GM12873 (cell line): ENCODE results near the gene CIAO2A.

ENCODE experiments used
- TF ChIP-seq, protein P1 (sequence below): IDR thresholded peaks from 2 replicates; pipeline ENCODE4 v1.5.1; 2012; ENCODE audit warnings: low read depth, mild to moderate bottlenecking, moderate library complexity, low read length, control low read depth; ENCODE audit not compliant: insufficient read depth; ENCODE audit errors: missing control alignments

Gene CIAO2A

DNA sequence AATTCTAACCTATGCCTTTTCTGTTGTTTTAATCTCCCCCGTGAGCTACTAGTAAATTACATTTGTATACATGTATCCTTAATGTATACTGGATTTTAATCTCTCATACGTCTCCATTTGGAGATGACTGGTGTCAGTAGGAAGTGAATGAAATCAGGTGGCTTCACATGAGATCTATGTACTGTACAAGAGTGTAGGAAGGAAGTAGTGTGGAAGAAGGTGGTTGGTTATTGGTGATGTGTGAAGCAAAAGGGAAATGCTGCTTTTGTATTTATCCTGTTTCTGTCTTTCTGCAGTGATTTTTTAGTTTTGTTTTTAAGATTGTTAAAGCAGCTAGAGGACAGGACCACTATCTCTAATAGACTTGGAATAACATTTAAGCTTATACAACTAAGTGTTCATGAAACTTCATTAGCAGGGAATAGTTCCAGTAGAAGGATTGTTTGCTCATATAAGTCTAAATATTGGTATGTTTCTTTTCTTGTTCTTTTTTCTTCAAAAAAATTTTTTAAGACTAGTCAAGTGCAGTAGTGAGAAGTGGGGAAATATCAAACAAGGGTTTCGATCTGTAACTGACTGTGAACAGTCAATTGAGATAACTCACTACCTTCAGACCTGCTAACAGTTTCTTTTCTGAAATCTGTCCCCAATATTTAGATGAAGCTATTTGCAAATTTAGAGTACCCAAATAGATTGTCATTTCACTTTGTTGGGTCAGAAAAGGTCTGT, 17.5 kb upstream of the CIAO2A start:
- TF ChIP-seq, protein P1, sequence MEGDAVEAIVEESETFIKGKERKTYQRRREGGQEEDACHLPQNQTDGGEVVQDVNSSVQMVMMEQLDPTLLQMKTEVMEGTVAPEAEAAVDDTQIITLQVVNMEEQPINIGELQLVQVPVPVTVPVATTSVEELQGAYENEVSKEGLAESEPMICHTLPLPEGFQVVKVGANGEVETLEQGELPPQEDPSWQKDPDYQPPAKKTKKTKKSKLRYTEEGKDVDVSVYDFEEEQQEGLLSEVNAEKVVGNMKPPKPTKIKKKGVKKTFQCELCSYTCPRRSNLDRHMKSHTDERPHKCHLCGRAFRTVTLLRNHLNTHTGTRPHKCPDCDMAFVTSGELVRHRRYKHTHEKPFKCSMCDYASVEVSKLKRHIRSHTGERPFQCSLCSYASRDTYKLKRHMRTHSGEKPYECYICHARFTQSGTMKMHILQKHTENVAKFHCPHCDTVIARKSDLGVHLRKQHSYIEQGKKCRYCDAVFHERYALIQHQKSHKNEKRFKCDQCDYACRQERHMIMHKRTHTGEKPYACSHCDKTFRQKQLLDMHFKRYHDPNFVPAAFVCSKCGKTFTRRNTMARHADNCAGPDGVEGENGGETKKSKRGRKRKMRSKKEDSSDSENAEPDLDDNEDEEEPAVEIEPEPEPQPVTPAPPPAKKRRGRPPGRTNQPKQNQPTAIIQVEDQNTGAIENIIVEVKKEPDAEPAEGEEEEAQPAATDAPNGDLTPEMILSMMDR: no peak

DNA sequence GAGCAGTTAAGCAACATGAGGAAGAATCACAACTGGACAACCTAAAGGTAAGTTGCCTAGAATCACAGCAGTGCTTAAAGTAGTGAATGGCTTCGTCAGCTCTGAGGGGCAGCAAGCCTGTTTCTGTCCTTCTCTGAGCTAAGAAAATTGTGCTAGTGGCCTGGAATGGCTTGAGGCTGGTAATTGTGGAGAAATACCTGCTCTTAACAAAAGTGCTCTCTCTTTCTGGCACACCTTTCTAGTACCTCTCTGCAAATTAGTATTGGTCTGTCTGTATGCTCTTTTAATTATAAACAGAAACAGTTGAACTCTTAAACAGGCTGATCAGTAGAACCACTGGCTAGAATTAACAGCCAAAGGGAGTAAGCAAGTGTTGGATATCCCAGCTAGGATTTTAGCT, 13.7 kb upstream of the CIAO2A start:
- TF ChIP-seq, protein P1: no peak

DNA sequence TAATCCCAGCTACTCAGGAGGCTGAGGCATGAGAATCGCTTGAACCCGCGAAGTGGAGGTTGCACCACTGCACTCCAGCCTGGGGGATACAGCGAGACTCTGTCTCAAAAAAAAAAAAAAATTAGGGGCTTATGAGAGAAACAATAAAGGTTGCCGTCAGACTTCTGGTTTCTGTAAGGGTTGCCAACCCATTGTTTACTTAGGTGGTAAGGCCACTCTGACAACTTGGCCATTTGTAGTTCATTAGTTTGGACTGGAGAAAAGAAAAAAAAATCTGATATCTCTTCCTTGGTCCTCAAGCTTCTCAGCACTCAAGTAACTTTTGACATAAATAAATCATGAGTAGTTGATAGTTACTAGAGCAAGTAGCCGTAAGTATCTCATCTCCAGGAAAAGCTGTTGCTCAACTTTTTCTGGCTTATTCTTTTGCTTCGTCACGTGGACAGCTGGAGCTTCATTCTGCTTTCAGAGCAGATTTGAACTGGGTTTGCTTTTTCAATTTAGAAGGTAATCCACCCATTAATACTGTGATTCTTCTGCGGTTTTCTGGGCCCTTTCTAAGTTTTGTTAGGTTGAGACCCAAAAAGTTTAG, 11.6 kb upstream of the CIAO2A start:
- TF ChIP-seq, protein P1: no peak

DNA sequence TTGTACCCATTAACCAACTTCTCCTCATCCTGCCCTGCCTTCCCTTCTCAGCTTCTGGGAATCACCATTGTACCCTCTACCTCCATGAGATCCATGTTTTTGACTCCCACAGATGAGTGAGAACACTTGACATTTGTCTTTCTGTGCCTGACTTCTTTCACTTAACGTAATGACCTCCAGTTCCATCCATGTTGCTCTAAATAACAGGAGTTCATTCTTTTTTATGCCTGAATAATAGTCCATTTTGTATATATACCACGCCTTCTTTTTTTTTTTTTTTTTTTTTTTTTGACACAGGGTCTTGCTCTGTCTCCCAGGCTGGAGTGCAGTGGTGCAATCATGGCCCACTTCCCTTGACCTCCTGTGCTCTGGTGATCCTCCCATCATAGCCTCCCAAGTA, 8.9 kb upstream of the CIAO2A start:
- TF ChIP-seq, protein P1: no peak

DNA sequence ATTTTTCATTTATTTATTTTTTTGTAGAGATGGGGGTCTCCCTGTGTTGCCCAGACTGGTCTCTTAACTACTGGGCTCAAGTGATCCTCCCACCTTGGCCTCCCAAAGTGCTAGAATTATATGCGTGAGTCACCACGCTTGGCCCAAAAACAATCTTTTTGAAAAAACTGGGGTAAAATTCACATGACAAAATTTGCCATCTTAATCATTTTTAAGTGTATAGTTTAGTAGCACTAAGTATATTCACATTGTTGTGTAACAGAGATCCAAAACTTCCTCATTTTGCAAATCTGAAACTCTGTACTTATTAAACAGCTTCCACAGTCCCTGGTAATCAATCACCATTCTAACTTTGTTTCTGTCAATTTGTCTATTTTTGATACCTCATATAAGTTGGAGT, 7.3 kb upstream of the CIAO2A start:
- TF ChIP-seq, protein P1: no peak

DNA sequence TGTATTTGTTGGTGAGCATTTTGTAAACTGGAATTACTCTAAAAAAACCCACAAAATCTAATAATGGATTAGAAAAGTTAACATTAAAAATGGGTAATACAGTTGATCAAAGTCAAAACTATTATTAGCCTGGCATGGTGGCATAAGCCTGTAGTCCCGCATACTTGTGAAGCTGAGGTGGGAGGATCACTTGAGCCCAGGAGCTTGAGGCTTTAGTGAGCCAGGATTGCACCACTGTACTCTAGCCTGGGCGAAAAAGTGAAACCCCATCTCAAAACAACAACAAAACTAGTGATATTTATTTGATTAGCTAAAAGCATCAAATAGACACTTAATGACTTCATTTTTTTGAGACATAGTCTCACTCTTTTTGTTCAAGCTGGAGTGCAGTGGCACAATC, 5.7 kb upstream of the CIAO2A start:
- TF ChIP-seq, protein P1: no peak

DNA sequence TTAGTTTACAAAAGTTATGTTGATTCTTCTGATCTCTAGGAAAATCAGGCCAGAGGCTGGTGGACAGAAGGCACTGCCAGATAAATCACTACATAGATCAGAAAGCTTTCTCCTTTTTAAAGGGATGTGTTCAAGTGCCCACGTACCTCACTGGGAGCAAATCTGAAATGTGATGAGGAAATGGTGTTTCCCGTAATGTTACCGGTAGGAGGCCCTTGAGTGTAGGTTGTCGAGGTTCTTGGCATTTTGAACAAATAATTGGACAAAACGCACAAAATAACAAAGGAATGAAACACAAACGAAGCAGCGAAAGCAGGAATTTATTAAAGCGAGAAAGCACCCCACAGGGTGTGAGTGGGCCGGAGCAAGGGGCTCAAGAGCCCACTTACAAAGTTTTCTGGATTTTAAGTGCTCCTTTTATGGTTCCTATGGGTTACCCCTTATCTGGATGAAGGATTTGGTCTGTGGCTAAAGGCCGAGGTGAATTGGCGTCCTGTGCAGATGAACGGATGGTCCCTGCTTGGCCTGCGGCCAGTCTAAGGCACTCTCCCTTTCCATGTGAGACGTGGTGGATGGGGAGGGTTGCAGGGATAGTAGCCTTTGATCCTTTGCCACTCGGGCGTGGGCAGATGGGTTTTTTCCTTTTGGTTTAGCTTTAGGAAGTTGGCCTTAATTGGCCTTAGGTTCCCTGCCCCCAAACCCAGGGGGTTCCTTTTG, 3.2 kb upstream of the CIAO2A start:
- TF ChIP-seq, protein P1: peak; percentile 34
